ENCODE results near the gene JARID2. TPM values are rescaled to one million over a fixed set of nuclear protein-coding genes. Genes with fewer than 3 reads are reported as not detected.

JARID2 gene
- total and polyA plus RNA-seq, 9 of the 15 experiments (the other 6 are each of a cell fraction or from before 2014, with no cell fraction given): 5.0 to 29.0 (median 15.6) TPM

DNA sequence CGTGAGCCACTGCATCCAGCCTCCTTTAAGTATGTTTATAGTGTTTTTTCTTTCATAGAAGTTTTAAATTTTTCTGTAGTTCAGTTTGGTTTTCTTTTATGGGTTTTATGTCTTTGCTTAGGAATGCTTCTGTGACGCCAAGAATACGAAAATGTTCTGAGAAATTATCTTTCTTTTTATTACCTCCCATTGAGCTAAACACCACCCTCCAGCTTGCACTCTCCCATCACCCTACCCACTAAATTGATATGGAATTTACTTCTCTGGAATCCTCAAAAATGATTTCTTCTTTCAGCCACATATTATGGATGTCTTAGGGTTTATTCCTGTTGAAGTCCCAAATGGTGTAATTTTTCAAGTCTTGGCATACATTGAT is 38.1 kb downstream of the JARID2 start:
- no peaks in the 10 kb centered on the region for H3K36me3 ChIP-seq (ENCODE audit: control insufficient read depth, insufficient read depth, low read length)
- H2AFZ ChIP-seq (ENCODE audit: low read depth, low read length): no peak overlapping the region
- no TSS peak for BruUV-seq (replicated peaks)
- peaks cover 16 to 32% of the 10 kb centered on the region in 2 experiments for H3K4me1 ChIP-seq (replicated peaks in 1 of 2; ENCODE audit: control insufficient read depth in 2 of 2, insufficient read depth in 2 of 2, low read length in 2 of 2)
- H3K4me2 ChIP-seq (ENCODE audit: insufficient read depth, low read length): no peak overlapping the region
- POLR2A ChIA-PET: no interaction called here
- peaks cover 36% of the 10 kb centered on the region for H4K20me1 ChIP-seq (replicated peaks; ENCODE audit: control insufficient read depth, insufficient read depth, low read length)
- 90% methylated on average over 3 of the region's 3 CpGs for WGBS (ENCODE audit: insufficient coverage, low coverage, missing lambda C conversion rate)
- H3K4me3 ChIP-seq: no peak overlapping the region
- no peak overlapping the region for H3K9ac ChIP-seq (ENCODE audit: insufficient read depth in 1 of 2, low read depth in 2 of 2, low read length in 2 of 2)
- no peaks in the 10 kb centered on the region for H3K9me1 ChIP-seq (ENCODE audit: control insufficient read depth, insufficient read depth, low read length)
- no peaks in the 10 kb centered on the region for H3K9me3 ChIP-seq (replicated peaks; ENCODE audit: control insufficient read depth, insufficient read depth, low read depth, low read length)
- ATAC-seq (no peak), FAIRE-seq (no peak), DNase-seq (ENCODE audit: extremely low read depth in 1 of 4, low spot score in 3 of 4) (no peak)
- H3K27ac ChIP-seq (ENCODE audit: extremely low read depth, low read depth, low read length): no peak overlapping the region
- H3K79me2 ChIP-seq (ENCODE audit: control insufficient read depth, insufficient read depth, low read length): peaks cover 89% of the 10 kb centered on the region
- in situ Hi-C loops (cut with MboI): no loop called here
- CTCF ChIA-PET (ENCODE audit: low intra/inter-chr PET ratio): interaction anchor here (0.7 kb wide), 1 partner anchor 903 kb away, joined by 3 read pairs; no protein-coding TSS in a partner anchor
- intact Hi-C loops (cut with micrococcal nuclease): no loop called here
- no peaks in the 10 kb centered on the region for H3K27me3 ChIP-seq (ENCODE audit: control insufficient read depth in 2 of 2, insufficient read depth in 2 of 2, low read length in 2 of 2)
- TF ChIP-seq, protein P1, sequence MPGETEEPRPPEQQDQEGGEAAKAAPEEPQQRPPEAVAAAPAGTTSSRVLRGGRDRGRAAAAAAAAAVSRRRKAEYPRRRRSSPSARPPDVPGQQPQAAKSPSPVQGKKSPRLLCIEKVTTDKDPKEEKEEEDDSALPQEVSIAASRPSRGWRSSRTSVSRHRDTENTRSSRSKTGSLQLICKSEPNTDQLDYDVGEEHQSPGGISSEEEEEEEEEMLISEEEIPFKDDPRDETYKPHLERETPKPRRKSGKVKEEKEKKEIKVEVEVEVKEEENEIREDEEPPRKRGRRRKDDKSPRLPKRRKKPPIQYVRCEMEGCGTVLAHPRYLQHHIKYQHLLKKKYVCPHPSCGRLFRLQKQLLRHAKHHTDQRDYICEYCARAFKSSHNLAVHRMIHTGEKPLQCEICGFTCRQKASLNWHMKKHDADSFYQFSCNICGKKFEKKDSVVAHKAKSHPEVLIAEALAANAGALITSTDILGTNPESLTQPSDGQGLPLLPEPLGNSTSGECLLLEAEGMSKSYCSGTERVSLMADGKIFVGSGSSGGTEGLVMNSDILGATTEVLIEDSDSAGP (CRISPR knock-in tag; IDR thresholded peaks at IDR 0.05): no peak
- TF ChIP-seq FOXJ2 (tag; IDR thresholded peaks at IDR 0.05) (no peak), TEAD2 (tag; IDR thresholded peaks at IDR 0.05) (no peak), MECOM (CRISPR knock-in tag; IDR thresholded peaks at IDR 0.05) (no peak), ZNF133 (CRISPR knock-in tag; IDR thresholded peaks at IDR 0.05) (no peak), ZC3H4 (CRISPR knock-in tag; IDR thresholded peaks at IDR 0.05; ENCODE audit: borderline replicate concordance) (no peak), SMAD4 (CRISPR knock-in tag; conservative IDR thresholded peaks at IDR 0.05) (no peak), HDAC6 (IDR thresholded peaks at IDR 0.05; ENCODE audit: low read depth, low read length) (no peak), MTF1 (CRISPR knock-in tag; IDR thresholded peaks at IDR 0.05; ENCODE audit: borderline replicate concordance) (no peak), TCF7L2 (IDR thresholded peaks at IDR 0.05; ENCODE audit: low read depth, low read length) (no peak), MED1 (CRISPR knock-in tag; IDR thresholded peaks at IDR 0.05; ENCODE audit: borderline replicate concordance) (no peak), CBFA2T3 (IDR thresholded peaks at IDR 0.05) (no peak), DPF2 (IDR thresholded peaks at IDR 0.05) (no peak), MLLT1 (IDR thresholded peaks at IDR 0.05) (no peak)
- TF ChIP-seq, protein P2, sequence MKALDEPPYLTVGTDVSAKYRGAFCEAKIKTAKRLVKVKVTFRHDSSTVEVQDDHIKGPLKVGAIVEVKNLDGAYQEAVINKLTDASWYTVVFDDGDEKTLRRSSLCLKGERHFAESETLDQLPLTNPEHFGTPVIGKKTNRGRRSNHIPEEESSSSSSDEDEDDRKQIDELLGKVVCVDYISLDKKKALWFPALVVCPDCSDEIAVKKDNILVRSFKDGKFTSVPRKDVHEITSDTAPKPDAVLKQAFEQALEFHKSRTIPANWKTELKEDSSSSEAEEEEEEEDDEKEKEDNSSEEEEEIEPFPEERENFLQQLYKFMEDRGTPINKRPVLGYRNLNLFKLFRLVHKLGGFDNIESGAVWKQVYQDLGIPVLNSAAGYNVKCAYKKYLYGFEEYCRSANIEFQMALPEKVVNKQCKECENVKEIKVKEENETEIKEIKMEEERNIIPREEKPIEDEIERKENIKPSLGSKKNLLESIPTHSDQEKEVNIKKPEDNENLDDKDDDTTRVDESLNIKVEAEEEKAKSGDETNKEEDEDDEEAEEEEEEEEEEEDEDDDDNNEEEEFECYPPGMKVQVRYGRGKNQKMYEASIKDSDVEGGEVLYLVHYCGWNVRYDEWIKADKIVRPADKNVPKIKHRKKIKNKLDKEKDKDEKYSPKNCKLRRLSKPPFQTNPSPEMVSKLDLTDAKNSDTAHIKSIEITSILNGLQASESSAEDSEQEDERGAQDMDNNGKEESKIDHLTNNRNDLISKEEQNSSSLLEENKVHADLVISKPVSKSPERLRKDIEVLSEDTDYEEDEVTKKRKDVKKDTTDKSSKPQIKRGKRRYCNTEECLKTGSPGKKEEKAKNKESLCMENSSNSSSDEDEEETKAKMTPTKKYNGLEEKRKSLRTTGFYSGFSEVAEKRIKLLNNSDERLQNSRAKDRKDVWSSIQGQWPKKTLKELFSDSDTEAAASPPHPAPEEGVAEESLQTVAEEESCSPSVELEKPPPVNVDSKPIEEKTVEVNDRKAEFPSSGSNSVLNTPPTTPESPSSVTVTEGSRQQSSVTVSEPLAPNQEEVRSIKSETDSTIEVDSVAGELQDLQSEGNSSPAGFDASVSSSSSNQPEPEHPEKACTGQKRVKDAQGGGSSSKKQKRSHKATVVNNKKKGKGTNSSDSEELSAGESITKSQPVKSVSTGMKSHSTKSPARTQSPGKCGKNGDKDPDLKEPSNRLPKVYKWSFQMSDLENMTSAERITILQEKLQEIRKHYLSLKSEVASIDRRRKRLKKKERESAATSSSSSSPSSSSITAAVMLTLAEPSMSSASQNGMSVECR (CRISPR knock-in tag; IDR thresholded peaks at IDR 0.05): no peak

Measured in K562 (cell line).